HG03558 (cell line): Measurements from ENCODE around the gene DNAI1.
A peak's percentile ranks its signal among the peaks of the same experiment; 100 is the strongest.
"Not testable (repeated sequence)": the region's sequence is repeated elsewhere in the genome, so short reads cannot be mapped to it uniquely, and the experiment has no call there.

Experiments
- ATAC-seq: cut with Tn5 transposase; IDR thresholded peaks from one replicate; pipeline ENCODE4 v1.9.1; 2021; ENCODE audit warnings: moderate number of reproducible peaks; ENCODE audit not compliant: unreplicated experiment; ENCODE audit errors: extremely low read depth

Gene DNAI1

GRCh38 chr9:34458013-34458958, at the start of gene DNAI1, which contains the start of gene FAM219A:
TSS of gene DNAI1 (plus strand) at chr9:34458805. CDS start at chr9:34459006, 201 bp downstream.
TSS of gene FAM219A (minus strand) at chr9:34458570. CDS start at chr9:34458263, 307 bp downstream.
- peak; percentile 89 for ATAC-seq

- no peak for ATAC-seq
These were observed 49.5 kb upstream of the DNAI1 start for GRCh38 chr9:34409154-34409553.

- ATAC-seq, result no peak
These were observed 46.3 kb upstream of the DNAI1 start for GRCh38 chr9:34412336-34412735.

- no peak for ATAC-seq
These were observed 45.3 kb upstream of the DNAI1 start for GRCh38 chr9:34413231-34413852.

- ATAC-seq, result no peak
These were observed 40.9 kb upstream of the DNAI1 start for GRCh38 chr9:34417734-34418133.

- ATAC-seq, result no peak
These were observed 38.7 kb upstream of the DNAI1 start for GRCh38 chr9:34419716-34420504.

GRCh38 chr9:34426347-34427074, 32.1 kb upstream of the DNAI1 start:
- ATAC-seq, result no peak

- no peak for ATAC-seq
These were observed 30.2 kb upstream of the DNAI1 start for GRCh38 chr9:34428325-34428958.

GRCh38 chr9:34430843-34431437, 27.7 kb upstream of the DNAI1 start:
- ATAC-seq, result no peak

- ATAC-seq, result no peak
These were observed 26.9 kb upstream of the DNAI1 start for GRCh38 chr9:34431667-34432066.

GRCh38 chr9:34437006-34437925, 21.3 kb upstream of the DNAI1 start:
- ATAC-seq, result no peak

GRCh38 chr9:34437926-34438307, 20.7 kb upstream of the DNAI1 start:
- not testable (repeated sequence) for ATAC-seq

GRCh38 chr9:34438465-34438864, 20.1 kb upstream of the DNAI1 start:
- ATAC-seq, result not testable (repeated sequence)

GRCh38 chr9:34440017-34440416, 18.6 kb upstream of the DNAI1 start:
- ATAC-seq, result no peak

GRCh38 chr9:34442770-34443169, 15.8 kb upstream of the DNAI1 start:
- no peak for ATAC-seq

GRCh38 chr9:34443533-34443932, 15.1 kb upstream of the DNAI1 start:
- no peak for ATAC-seq

- no peak for ATAC-seq
These were observed 14.6 kb upstream of the DNAI1 start for GRCh38 chr9:34443976-34444375.

- no peak for ATAC-seq
These were observed 12.1 kb upstream of the DNAI1 start for GRCh38 chr9:34446468-34446891.
